ENCODE data around the gene ADARB1. TPM values are rescaled to one million over a fixed set of nuclear protein-coding genes. Genes with fewer than 3 reads are reported as not detected.
"Not testable (repeated sequence)": the region's sequence is repeated elsewhere in the genome, so short reads cannot be mapped to it uniquely, and the experiment has no call there.

Gene ADARB1
- total RNA-seq, 2 donors from 2014 or later, result 8.7 to 9.3 TPM

- no peak overlapping the region for H3K9ac ChIP-seq (ENCODE audit: low read depth in 2 of 2, low read length in 2 of 2)
- H3K27me3 ChIP-seq, result no peaks in the 10 kb centered on the region
- H3K9me3 ChIP-seq, result no peaks in the 10 kb centered on the region
- no peak for TF ChIP-seq CTCF (IDR thresholded peaks at IDR 0.05)
- no peak overlapping the region for H3K4me3 ChIP-seq
- H3K27ac ChIP-seq, result no peak overlapping the region
- no peaks in the 10 kb centered on the region for H3K4me1 ChIP-seq
- intact Hi-C loops (cut with DNase I), result loop anchor here (2.0 to 10.0 kb wide), 2 partner anchors 143 to 297 kb away; partner anchors contain the start of gene POFUT2
- H3K36me3 ChIP-seq, result no peaks in the 10 kb centered on the region
- DNase-seq, result no peak
Measured at GRCh38 chr21:45141507-45141906, 67.1 kb downstream of the ADARB1 start.

- H3K27ac ChIP-seq, result no peak overlapping the region
- no peak for DNase-seq
- H3K9me3 ChIP-seq, result no peaks in the 10 kb centered on the region
- H3K9ac ChIP-seq (ENCODE audit: low read depth in 2 of 2, low read length in 2 of 2), result no peak overlapping the region
- intact Hi-C loops (cut with DNase I), result loop anchor here (10.0 kb wide), 1 partner anchor 142 kb away; the partner anchor contains the start of gene POFUT2
- H3K27me3 ChIP-seq, result no peaks in the 10 kb centered on the region
- no peak for TF ChIP-seq CTCF (IDR thresholded peaks at IDR 0.05)
- no peaks in the 10 kb centered on the region for H3K4me1 ChIP-seq
- H3K36me3 ChIP-seq, result no peaks in the 10 kb centered on the region
- no peak overlapping the region for H3K4me3 ChIP-seq
Measured at GRCh38 chr21:45142469-45143308, 68.3 kb downstream of the ADARB1 start.

- H3K9ac ChIP-seq (ENCODE audit: low read depth in 2 of 2, low read length in 2 of 2), result no peak overlapping the region
- no peaks in the 10 kb centered on the region for H3K27me3 ChIP-seq
- H3K4me3 ChIP-seq, result no peak overlapping the region
- no peaks in the 10 kb centered on the region for H3K4me1 ChIP-seq
- intact Hi-C loops (cut with DNase I), result loop anchor here (10.0 kb wide), 1 partner anchor 141 kb away; the partner anchor contains the start of gene POFUT2
- TF ChIP-seq CTCF (IDR thresholded peaks at IDR 0.05), result no peak
- DNase-seq, result no peak
- no peak overlapping the region for H3K27ac ChIP-seq
- H3K36me3 ChIP-seq, result no peaks in the 10 kb centered on the region
- H3K9me3 ChIP-seq, result no peaks in the 10 kb centered on the region
Measured at GRCh38 chr21:45143855-45144254, 69.5 kb downstream of the ADARB1 start.

- Histone ChIP-seq H3K27me3 (no peaks in the 10 kb centered on the region), H3K36me3 (no peaks in the 10 kb centered on the region), H3K9me3 (no peaks in the 10 kb centered on the region), H3K4me1 (no peaks in the 10 kb centered on the region), H3K9ac (ENCODE audit: low read depth in 2 of 2, low read length in 2 of 2) (no peak overlapping the region), H3K4me3 (no peak overlapping the region), H3K27ac (no peak overlapping the region)
- DNase-seq, result no peak
- intact Hi-C loops (cut with DNase I), result loop anchor here (10.0 kb wide), 1 partner anchor 140 kb away; the partner anchor contains the start of gene POFUT2
- TF ChIP-seq CTCF (IDR thresholded peaks at IDR 0.05), result no peak
Measured at GRCh38 chr21:45145146-45145545, 70.8 kb downstream of the ADARB1 start.

GRCh38 chr21:45145846-45146245 lies 71.5 kb downstream of the ADARB1 start:
- H3K27ac ChIP-seq; H3K9me3 ChIP-seq; H3K36me3 ChIP-seq; H3K4me3 ChIP-seq; H3K27me3 ChIP-seq; H3K4me1 ChIP-seq; H3K9ac ChIP-seq (ENCODE audit: low read depth in 2 of 2, low read length in 2 of 2); DNase-seq: not testable (repeated sequence)
- intact Hi-C loops (cut with DNase I), result loop anchor here (10.0 kb wide), 1 partner anchor 139 kb away; the partner anchor contains the start of gene POFUT2

GRCh38 chr21:45146306-45146705 lies 71.9 kb downstream of the ADARB1 start:
- no peak overlapping the region for H3K27ac ChIP-seq
- H3K27me3 ChIP-seq, result no peaks in the 10 kb centered on the region
- no peaks in the 10 kb centered on the region for H3K36me3 ChIP-seq
- no peak for DNase-seq
- intact Hi-C loops (cut with DNase I), result loop anchor here (10.0 kb wide), 1 partner anchor 138 kb away; the partner anchor contains the start of gene POFUT2
- H3K9ac ChIP-seq (ENCODE audit: low read depth in 2 of 2, low read length in 2 of 2), result no peak overlapping the region
- TF ChIP-seq CTCF (IDR thresholded peaks at IDR 0.05), result no peak
- no peaks in the 10 kb centered on the region for H3K4me1 ChIP-seq
- no peaks in the 10 kb centered on the region for H3K9me3 ChIP-seq
- H3K4me3 ChIP-seq, result no peak overlapping the region
